Adrenal gland (tissue), 5 donors: ENCODE data around the gene DHX16.

ENCODE experiments used
- POLR2A ChIP-seq, 2 donors: fragments of 450-650 bp; IDR thresholded peaks; one replicate each; pipeline ENCODE4 v1.6.1; 2017; ENCODE audit warnings: antibody characterized with exemption in 2 of 2, mild to moderate bottlenecking in 2 of 2, moderate library complexity in 1 of 2
- TF ChIP-seq, protein P1 (sequence below), 6 experiments: fragments of 450-650 bp in 4 of 6; fragments of 200-600 bp in 2 of 6; sonication (generic) in 1 of 6; IDR thresholded peaks; 1 replicate in 5 of 6; 2 replicates in 1 of 6; pipeline versions ENCODE4 v1.5.1 to v1.8.0; 2016 to 2021; ENCODE audit warnings: antibody characterized with exemption in 6 of 6, mild to moderate bottlenecking in 2 of 6, moderate library complexity in 1 of 6
- donor health status: DM: no; HTN: no; CAD: no.

DNA sequence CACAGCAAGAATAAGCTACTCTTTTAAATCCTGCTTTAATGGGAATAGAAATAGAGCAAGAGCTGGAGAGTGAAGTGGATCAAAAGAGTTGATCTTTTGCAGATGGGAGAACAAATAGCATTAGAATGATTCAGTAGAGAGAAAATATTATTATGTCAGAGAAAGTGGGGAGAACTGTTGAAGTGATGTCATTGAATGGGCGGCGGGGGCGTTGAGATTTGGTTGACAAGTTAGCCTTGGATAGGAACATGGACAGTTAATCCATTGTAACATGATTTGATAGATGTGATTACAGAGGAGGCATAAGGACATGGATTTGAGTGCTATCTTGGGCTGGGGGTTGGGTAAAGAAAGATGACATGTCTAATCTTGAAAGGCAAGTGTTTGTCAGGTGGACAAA lies 37.0 kb downstream of the DHX16 start:
- TF ChIP-seq, protein P1, sequence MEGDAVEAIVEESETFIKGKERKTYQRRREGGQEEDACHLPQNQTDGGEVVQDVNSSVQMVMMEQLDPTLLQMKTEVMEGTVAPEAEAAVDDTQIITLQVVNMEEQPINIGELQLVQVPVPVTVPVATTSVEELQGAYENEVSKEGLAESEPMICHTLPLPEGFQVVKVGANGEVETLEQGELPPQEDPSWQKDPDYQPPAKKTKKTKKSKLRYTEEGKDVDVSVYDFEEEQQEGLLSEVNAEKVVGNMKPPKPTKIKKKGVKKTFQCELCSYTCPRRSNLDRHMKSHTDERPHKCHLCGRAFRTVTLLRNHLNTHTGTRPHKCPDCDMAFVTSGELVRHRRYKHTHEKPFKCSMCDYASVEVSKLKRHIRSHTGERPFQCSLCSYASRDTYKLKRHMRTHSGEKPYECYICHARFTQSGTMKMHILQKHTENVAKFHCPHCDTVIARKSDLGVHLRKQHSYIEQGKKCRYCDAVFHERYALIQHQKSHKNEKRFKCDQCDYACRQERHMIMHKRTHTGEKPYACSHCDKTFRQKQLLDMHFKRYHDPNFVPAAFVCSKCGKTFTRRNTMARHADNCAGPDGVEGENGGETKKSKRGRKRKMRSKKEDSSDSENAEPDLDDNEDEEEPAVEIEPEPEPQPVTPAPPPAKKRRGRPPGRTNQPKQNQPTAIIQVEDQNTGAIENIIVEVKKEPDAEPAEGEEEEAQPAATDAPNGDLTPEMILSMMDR (IDR thresholded peaks at IDR 0.05), result no peak
- TF ChIP-seq POLR2A (IDR thresholded peaks at IDR 0.05), result no peak
